Endodermal cell (in vitro differentiated cells): ENCODE results near the gene LARP4B. TPM values are rescaled to one million over a fixed set of nuclear protein-coding genes. Genes with fewer than 3 reads are reported as not detected.

ENCODE experiments used
- DNase-seq: peaks from one replicate; pipeline ENCODE4 v3.0.0-alpha.2; 2017
- H3K27ac ChIP-seq: 2 replicates; pipeline ENCODE4 v1.5.1; 2013; ENCODE audit warnings: mild to moderate bottlenecking, low read depth, low read length, moderate library complexity
- H3K27me3 ChIP-seq: 2 replicates; pipeline ENCODE4 v1.6.1; 2013; ENCODE audit warnings: mild to moderate bottlenecking, low read length, moderate library complexity; ENCODE audit not compliant: insufficient read depth, control insufficient read depth, poor library complexity, severe bottlenecking
- H3K36me3 ChIP-seq: 2 replicates; pipeline ENCODE4 v1.7.0; 2013; ENCODE audit warnings: mild to moderate bottlenecking, low read length, moderate library complexity; ENCODE audit not compliant: control insufficient read depth, insufficient read depth
- H3K4me1 ChIP-seq: one replicate; pipeline ENCODE4 v1.7.0; 2013; ENCODE audit warnings: low read length; ENCODE audit not compliant: control insufficient read depth, insufficient read depth
- H3K4me3 ChIP-seq: 2 replicates; pipeline ENCODE4 v1.5.1; 2013; ENCODE audit warnings: mild to moderate bottlenecking, low read length, moderate library complexity
- H3K9ac ChIP-seq: 2 replicates; pipeline ENCODE4 v1.6.1; 2013; ENCODE audit warnings: mild to moderate bottlenecking, low read length, moderate library complexity; ENCODE audit not compliant: poor library complexity, severe bottlenecking; ENCODE audit errors: extremely low read depth
- H3K9me3 ChIP-seq: 2 replicates; pipeline ENCODE4 v1.6.1; 2013; ENCODE audit warnings: mild to moderate bottlenecking, low read length, moderate library complexity; ENCODE audit not compliant: control insufficient read depth
- H3K27ac Mint-ChIP-seq: 2 replicates; pipeline ENCODE4 v1.8.0; 2020; ENCODE audit warnings: mixed read lengths
- H3K27me3 Mint-ChIP-seq: 2 replicates; pipeline ENCODE4 v1.8.0; 2021; ENCODE audit warnings: mild to moderate bottlenecking, mixed read lengths; ENCODE audit not compliant: insufficient read depth
- H3K36me3 Mint-ChIP-seq: 2 replicates; pipeline ENCODE4 v1.8.0; 2020; ENCODE audit warnings: low read depth, mixed read lengths
- H3K4me1 Mint-ChIP-seq: 2 replicates; pipeline ENCODE4 v1.8.0; 2020; ENCODE audit warnings: mixed read lengths
- H3K4me3 Mint-ChIP-seq: 2 replicates; pipeline ENCODE4 v1.8.0; 2020; ENCODE audit warnings: mild to moderate bottlenecking, moderate library complexity, mixed read lengths
- H3K9me3 Mint-ChIP-seq: 2 replicates; pipeline ENCODE4 v1.8.0; 2020; ENCODE audit warnings: mild to moderate bottlenecking, mixed read lengths
- WGBS, 2 experiments: methylation state at CpG; one replicate each; pipeline versions ENCODE4 v1.1.5 to v1.1.7; 2013; ENCODE audit warnings: missing lambda C conversion rate in 2 of 2, mixed read lengths in 1 of 2; ENCODE audit not compliant: insufficient coverage in 1 of 2, insufficient read length in 1 of 2; 5-methylcytosine and 5-hydroxymethylcytosine counted together
- total RNA-seq, 2 donors: library from RNA; stranded (reverse); fragmentation: NEBNext Ultra II Directional in 1 of 2; extraction: Animal tissue kit (Norgen Biotek cat#: 25700) in 1 of 2; gene quantifications; 2 replicates in 1 of 2; 3 replicates in 1 of 2; pipeline ENCODE4 v1.2.1, GENCODE V29; 2021
- TF ChIP-seq, protein P1 (sequence below): fragments of 200-600 bp; sonication (generic); conservative IDR thresholded peaks from 2 replicates; pipeline ENCODE4 v1.5.0; 2021; ENCODE audit warnings: antibody characterized with exemption, mild to moderate bottlenecking

Gene LARP4B
- total RNA-seq, 2 donors from 2014 or later: 94.1 to 94.3 TPM

GRCh38 chr10:932589-932988 is 1.1 kb upstream of the LARP4B start:
- 93% methylated on average over 27 of the region's 28 CpGs; no CpG with 5 or more reads in 1 of the 2 experiments for WGBS, 2 experiments
- no peaks in the 10 kb centered on the region for H3K9me3 ChIP-seq
- H3K27me3 ChIP-seq: no peaks in the 10 kb centered on the region
- H3K27ac ChIP-seq: no peak overlapping the region
- H3K4me1 ChIP-seq: no peaks in the 10 kb centered on the region
- no peak overlapping the region for H3K4me3 ChIP-seq
- H3K36me3 Mint-ChIP-seq: no peaks in the 10 kb centered on the region
- H3K36me3 ChIP-seq: no peaks in the 10 kb centered on the region
- peak; percentile 66 for DNase-seq
- peaks cover 24% of the 10 kb centered on the region for H3K4me1 Mint-ChIP-seq
- no peaks in the 10 kb centered on the region for H3K27me3 Mint-ChIP-seq
- H3K27ac Mint-ChIP-seq: no peak overlapping the region
- no peak overlapping the region for H3K9ac ChIP-seq
- peak overlapping the region; percentile 40 for H3K4me3 Mint-ChIP-seq
- H3K9me3 Mint-ChIP-seq: no peaks in the 10 kb centered on the region
- TF ChIP-seq, protein P1, sequence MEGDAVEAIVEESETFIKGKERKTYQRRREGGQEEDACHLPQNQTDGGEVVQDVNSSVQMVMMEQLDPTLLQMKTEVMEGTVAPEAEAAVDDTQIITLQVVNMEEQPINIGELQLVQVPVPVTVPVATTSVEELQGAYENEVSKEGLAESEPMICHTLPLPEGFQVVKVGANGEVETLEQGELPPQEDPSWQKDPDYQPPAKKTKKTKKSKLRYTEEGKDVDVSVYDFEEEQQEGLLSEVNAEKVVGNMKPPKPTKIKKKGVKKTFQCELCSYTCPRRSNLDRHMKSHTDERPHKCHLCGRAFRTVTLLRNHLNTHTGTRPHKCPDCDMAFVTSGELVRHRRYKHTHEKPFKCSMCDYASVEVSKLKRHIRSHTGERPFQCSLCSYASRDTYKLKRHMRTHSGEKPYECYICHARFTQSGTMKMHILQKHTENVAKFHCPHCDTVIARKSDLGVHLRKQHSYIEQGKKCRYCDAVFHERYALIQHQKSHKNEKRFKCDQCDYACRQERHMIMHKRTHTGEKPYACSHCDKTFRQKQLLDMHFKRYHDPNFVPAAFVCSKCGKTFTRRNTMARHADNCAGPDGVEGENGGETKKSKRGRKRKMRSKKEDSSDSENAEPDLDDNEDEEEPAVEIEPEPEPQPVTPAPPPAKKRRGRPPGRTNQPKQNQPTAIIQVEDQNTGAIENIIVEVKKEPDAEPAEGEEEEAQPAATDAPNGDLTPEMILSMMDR: no peak

GRCh38 chr10:930625-931325 is 730 bp downstream of the LARP4B start:
- Mint-ChIP-seq H3K27me3 (no peaks in the 10 kb centered on the region), H3K9me3 (no peaks in the 10 kb centered on the region), H3K27ac (peak overlapping the region; percentile 90), H3K4me3 (peak overlapping the region; percentile 76), H3K4me1 (peaks cover 36% of the 10 kb centered on the region), H3K36me3 (peaks cover 5% of the 10 kb centered on the region)
- H3K27me3 ChIP-seq: no peaks in the 10 kb centered on the region
- peak overlapping the region; percentile 94 for H3K4me3 ChIP-seq
- H3K27ac ChIP-seq: peak overlapping the region; percentile 62
- peak overlapping the region; percentile 59 for H3K9ac ChIP-seq
- WGBS, 2 experiments: 0% methylated on average over 12 to 63 of the region's 63 CpGs
- H3K9me3 ChIP-seq: no peaks in the 10 kb centered on the region
- TF ChIP-seq, protein P1: no peak
- peaks cover 8% of the 10 kb centered on the region for H3K36me3 ChIP-seq
- no peaks in the 10 kb centered on the region for H3K4me1 ChIP-seq
- DNase-seq: peak; percentile 81

DNA sequence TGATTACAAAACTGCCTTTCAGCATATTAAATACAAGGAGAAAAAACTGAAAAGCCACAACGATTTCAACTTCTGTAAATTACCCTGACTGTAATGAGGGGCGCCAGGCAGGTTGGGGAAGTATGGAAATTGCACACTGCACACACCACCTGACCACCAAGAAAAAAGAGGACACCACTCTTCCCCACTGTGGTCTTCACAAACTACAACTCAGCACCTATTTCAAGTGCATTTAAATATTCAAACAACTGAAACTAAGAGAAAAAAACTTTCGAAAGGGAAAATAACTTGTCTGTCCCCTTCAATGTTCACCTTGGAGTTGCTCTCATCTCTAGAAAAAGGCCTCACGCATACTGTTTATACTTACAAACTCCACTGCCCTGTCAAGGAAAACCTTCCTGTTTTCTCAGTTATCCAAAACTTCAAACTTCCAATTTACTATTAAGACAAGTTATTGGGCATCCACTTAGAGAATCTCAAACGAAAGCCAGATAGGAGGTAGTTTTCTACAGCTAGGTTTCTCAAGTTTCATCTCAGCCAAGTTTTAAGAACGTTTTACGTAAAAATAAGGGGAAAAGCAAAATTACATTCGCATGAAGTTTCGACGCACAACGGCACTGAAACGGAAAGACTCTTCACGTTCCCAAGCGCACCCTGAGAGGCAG is 1.4 kb downstream of the LARP4B start:
- Histone ChIP-seq H3K36me3 (peaks cover 13% of the 10 kb centered on the region), H3K4me3 (peak overlapping the region; percentile 94), H3K27me3 (no peaks in the 10 kb centered on the region), H3K4me1 (no peaks in the 10 kb centered on the region), H3K9ac (peak overlapping the region; percentile 59), H3K9me3 (no peaks in the 10 kb centered on the region), H3K27ac (no peak overlapping the region)
- Mint-ChIP-seq H3K4me3 (peak overlapping the region; percentile 76), H3K27me3 (no peaks in the 10 kb centered on the region), H3K27ac (peak overlapping the region; percentile 90), H3K9me3 (no peaks in the 10 kb centered on the region), H3K4me1 (peaks cover 36% of the 10 kb centered on the region), H3K36me3 (peaks cover 5% of the 10 kb centered on the region)
- WGBS, 2 experiments: 7 to 18% methylated on average over 12 to 14 of the region's 14 CpGs
- TF ChIP-seq, protein P1: no peak
- peak; percentile 5 for DNase-seq
